ENCODE measurements around the gene PCDHA1. TPM values are rescaled to one million over a fixed set of nuclear protein-coding genes. Genes with fewer than 3 reads are reported as not detected.
"Not testable (repeated sequence)": the region's sequence is repeated elsewhere in the genome, so short reads cannot be mapped to it uniquely, and the experiment has no call there.

PCDHA1 gene
- total RNA-seq, 4 donors from 2014 or later = 0.41 TPM; not detected in 3

DNA sequence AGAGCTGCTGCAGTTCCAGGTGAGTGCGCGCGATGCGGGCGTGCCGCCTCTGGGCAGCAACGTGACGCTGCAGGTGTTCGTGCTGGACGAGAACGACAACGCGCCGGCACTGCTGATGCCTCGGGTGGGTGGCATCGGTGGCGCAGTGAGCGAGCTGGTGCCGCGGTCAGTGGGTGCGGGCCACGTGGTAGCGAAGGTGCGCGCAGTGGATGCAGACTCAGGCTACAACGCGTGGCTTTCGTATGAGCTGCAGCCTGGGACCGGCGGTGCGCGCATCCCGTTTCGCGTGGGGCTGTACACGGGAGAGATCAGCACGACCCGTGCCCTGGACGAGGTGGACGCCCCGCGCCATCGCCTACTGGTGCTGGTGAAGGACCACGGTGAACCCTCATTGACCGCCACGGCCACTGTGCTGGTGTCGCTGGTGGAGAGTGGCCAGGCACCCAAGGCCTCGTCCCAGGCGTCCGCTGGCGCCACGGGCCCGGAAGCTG, 16.9 kb downstream of the PCDHA1 start:
- H3K9me3 ChIP-seq = no peaks in the 10 kb centered on the region
- no peak for DNase-seq
- intact Hi-C loops (cut with DNase I; ENCODE audit: low total_unique reads) = no loop called here
- no peak overlapping the region for H3K4me3 ChIP-seq
- no peaks in the 10 kb centered on the region for H3K4me1 ChIP-seq
- no peaks in the 10 kb centered on the region for H3K36me3 ChIP-seq
- H3K27ac ChIP-seq = no peak overlapping the region
- no peaks in the 10 kb centered on the region for H3K27me3 ChIP-seq
- TF ChIP-seq POLR2A (IDR thresholded peaks at IDR 0.05) = no peak
- TF ChIP-seq, protein P1, sequence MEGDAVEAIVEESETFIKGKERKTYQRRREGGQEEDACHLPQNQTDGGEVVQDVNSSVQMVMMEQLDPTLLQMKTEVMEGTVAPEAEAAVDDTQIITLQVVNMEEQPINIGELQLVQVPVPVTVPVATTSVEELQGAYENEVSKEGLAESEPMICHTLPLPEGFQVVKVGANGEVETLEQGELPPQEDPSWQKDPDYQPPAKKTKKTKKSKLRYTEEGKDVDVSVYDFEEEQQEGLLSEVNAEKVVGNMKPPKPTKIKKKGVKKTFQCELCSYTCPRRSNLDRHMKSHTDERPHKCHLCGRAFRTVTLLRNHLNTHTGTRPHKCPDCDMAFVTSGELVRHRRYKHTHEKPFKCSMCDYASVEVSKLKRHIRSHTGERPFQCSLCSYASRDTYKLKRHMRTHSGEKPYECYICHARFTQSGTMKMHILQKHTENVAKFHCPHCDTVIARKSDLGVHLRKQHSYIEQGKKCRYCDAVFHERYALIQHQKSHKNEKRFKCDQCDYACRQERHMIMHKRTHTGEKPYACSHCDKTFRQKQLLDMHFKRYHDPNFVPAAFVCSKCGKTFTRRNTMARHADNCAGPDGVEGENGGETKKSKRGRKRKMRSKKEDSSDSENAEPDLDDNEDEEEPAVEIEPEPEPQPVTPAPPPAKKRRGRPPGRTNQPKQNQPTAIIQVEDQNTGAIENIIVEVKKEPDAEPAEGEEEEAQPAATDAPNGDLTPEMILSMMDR (IDR thresholded peaks at IDR 0.05) = no peak

DNA sequence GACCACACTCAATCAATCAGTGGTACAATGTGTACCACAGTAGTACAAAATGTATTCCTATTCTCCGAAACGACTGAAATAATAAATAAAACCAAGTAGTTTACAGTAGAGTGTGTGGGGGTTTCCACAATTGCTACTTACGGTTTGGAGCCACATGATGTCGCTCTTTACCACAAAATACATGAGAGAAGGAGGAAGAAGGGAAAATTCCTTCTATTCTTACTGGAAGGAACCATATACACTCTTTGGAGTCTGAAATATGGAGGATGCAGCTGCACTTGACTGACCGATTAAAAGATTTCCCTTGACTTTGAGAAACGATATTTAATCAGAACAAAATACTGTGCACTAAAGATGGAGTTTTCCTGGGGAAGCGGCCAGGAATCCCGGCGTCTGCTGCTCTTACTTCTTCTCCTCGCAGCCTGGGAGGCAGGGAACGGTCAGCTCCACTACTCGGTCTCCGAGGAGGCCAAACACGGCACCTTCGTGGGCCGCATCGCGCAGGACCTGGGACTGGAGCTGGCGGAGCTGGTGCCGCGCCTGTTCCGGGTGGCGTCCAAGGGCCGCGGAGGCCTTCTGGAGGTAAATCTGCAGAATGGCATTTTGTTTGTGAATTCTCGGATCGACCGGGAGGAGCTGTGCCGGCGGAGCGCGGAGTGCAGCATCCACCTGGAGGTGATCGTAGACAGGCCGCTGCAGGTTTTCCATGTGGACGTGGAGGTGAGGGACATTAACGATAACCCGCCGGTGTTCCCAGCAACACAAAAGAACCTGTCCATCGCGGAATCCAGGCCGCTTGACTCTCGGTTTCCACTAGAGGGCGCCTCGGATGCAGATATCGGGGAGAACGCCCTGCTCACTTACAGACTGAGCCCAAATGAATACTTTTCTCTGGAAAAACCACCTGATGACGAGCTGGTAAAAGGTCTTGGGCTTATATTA, 21.2 kb downstream of the PCDHA1 start, which contains the start of gene PCDHA4:
PCDHA4 (plus strand) TSS at position 235 of the 942 bp plus-strand sequence.
- Histone ChIP-seq H3K27me3 (no peaks in the 10 kb centered on the region), H3K4me3 (peak within 1 kb of the TSS; percentile 13 to 19), H3K9me3 (no peaks in the 10 kb centered on the region), H3K27ac (peak within 1 kb of the TSS; percentile 33 to 44), H3K4me1 (no peaks in the 10 kb centered on the region), H3K36me3 (no peaks in the 10 kb centered on the region)
- intact Hi-C loops (cut with DNase I; ENCODE audit: low total_unique reads) = no loop called here
- DNase-seq = peak; percentile 32 to 45
- no peak for TF ChIP-seq POLR2A (IDR thresholded peaks at IDR 0.05)
- TF ChIP-seq, protein P1 (IDR thresholded peaks at IDR 0.05) = peak; percentile 15 to 43 (median 28)

DNA sequence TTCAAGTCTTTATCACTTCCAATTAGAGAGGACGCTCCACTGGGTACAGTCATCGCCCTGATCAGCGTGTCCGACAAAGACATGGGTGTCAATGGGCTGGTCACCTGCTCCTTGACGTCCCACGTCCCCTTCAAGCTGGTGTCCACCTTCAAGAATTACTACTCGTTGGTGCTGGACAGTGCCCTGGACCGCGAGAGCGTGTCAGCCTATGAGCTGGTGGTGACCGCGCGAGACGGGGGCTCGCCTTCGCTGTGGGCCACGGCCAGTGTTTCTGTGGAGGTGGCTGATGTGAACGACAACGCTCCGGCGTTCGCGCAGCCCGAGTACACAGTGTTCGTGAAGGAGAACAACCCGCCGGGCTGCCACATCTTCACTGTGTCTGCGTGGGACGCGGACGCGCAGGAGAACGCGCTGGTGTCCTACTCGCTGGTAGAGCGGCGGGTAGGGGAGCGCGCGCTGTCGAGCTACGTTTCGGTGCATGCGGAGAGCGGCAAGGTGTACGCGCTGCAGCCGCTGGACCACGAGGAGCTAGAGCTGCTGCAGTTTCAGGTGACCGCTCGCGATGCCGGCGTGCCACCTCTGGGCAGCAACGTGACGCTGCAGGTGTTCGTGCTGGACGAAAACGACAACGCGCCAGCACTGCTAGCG, 22.4 kb downstream of the PCDHA1 start:
- H3K9me3 ChIP-seq; intact Hi-C loops (cut with DNase I; ENCODE audit: low total_unique reads); H3K4me3 ChIP-seq; H3K27me3 ChIP-seq; DNase-seq; H3K27ac ChIP-seq; H3K36me3 ChIP-seq; H3K4me1 ChIP-seq: not testable (repeated sequence)

DNA sequence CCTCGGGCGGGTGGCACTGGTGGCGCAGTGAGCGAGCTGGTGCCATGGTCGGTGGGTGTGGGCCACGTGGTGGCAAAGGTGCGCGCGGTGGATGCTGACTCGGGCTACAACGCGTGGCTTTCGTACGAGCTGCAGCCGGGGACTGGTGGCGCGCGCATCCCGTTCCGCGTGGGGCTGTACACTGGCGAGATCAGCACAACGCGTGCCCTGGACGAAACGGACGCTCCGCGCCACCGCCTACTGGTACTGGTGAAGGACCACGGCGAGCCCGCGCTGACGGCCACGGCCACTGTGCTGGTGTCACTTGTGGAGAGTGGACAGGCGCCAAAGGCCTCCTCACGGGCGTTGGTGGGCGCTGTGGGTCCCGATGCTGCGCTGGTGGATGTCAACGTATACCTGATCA, 22.9 kb downstream of the PCDHA1 start:
- TF ChIP-seq, protein P1 (IDR thresholded peaks at IDR 0.05) = no peak
- no peak for TF ChIP-seq POLR2A (IDR thresholded peaks at IDR 0.05)
- H3K36me3 ChIP-seq = no peaks in the 10 kb centered on the region
- no peaks in the 10 kb centered on the region for H3K27me3 ChIP-seq
- H3K9me3 ChIP-seq = no peaks in the 10 kb centered on the region
- intact Hi-C loops (cut with DNase I; ENCODE audit: low total_unique reads) = no loop called here
- H3K27ac ChIP-seq = no peak overlapping the region
- no peak overlapping the region for H3K4me3 ChIP-seq
- H3K4me1 ChIP-seq = no peaks in the 10 kb centered on the region
- DNase-seq = peak in 1 of 2 donors; percentile 13

DNA sequence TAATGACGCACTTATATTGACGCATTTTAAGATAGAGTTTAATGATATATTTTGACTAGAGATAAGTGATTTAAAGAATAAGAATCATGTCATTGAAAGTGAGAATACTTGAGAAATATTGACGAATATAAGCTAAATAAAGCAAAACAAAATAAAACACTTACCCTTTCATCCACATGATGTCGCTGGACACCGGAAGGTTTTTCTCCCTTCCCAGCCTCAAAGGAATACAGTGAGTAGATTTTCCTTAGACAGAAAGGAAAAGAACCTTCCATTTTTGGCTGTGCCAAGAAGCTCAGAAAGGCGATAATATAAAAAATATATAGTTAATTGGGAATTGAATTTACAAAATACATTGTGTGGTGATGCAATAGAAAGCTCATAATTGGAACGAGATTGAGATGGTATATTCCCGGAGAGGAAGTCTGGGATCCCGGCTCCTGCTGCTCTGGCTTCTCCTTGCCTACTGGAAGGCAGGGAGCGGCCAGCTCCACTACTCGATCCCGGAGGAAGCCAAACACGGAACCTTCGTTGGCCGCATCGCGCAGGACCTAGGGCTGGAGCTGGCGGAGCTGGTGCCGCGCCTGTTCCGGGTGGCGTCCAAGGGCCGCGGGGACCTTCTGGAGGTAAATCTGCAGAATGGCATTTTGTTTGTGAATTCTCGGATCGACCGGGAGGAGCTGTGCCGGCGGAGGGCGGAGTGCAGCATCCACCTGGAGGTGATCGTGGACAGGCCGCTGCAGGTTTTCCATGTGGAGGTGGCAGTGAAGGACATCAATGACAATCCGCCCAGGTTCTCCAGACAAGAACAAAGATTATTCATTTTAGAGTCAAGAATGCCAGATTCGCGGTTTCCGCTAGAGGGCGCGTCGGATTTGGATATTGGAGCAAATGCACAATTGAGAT, 35.7 kb downstream of the PCDHA1 start, which contains the start of gene PCDHA5:
PCDHA5 (plus strand) TSS at position 239 of the 906 bp plus-strand sequence.
- intact Hi-C loops (cut with DNase I; ENCODE audit: low total_unique reads) = no loop called here
- H3K4me1 ChIP-seq = no peaks in the 10 kb centered on the region
- TF ChIP-seq, protein P1 (IDR thresholded peaks at IDR 0.05) = peak in 2 of 4 experiments; percentile 22 to 25
- no peak for TF ChIP-seq POLR2A (IDR thresholded peaks at IDR 0.05)
- H3K4me3 ChIP-seq = no peak within 1 kb of the TSS
- H3K36me3 ChIP-seq = no peaks in the 10 kb centered on the region
- no peak within 1 kb of the TSS for H3K27ac ChIP-seq
- H3K27me3 ChIP-seq = peaks cover 0 to 12% of the 10 kb centered on the region in 2 donors
- DNase-seq = peak in 1 of 2 donors; percentile 31
- H3K9me3 ChIP-seq = peaks cover 0 to 8% of the 10 kb centered on the region in 2 donors

Data from uterus (tissue), 4 donors.